Nephron progenitor cell (in vitro differentiated cells): ENCODE measurements around the gene CDC37L1.

Source experiments
- DNase-seq: peaks from one replicate; pipeline ENCODE4 v3.0.0; 2021
- H3K27ac Mint-ChIP-seq: 2 replicates; pipeline ENCODE4 v1.8.0; 2021; ENCODE audit warnings: mild to moderate bottlenecking, moderate library complexity, mixed read lengths
- H3K27me3 Mint-ChIP-seq: 2 replicates; pipeline ENCODE4 v1.8.0; 2021; ENCODE audit warnings: mild to moderate bottlenecking, low read depth, mixed read lengths; ENCODE audit not compliant: poor library complexity
- H3K36me3 Mint-ChIP-seq: 2 replicates; pipeline ENCODE4 v1.8.0; 2021; ENCODE audit warnings: low read depth, mixed read lengths
- H3K4me1 Mint-ChIP-seq: 2 replicates; pipeline ENCODE4 v1.8.0; 2021; ENCODE audit warnings: mixed read lengths
- H3K4me3 Mint-ChIP-seq: 2 replicates; pipeline ENCODE4 v1.8.0; 2021; ENCODE audit warnings: mild to moderate bottlenecking, moderate library complexity, mixed read lengths
- H3K9me3 Mint-ChIP-seq: 2 replicates; pipeline ENCODE4 v1.8.0; 2021; ENCODE audit warnings: mild to moderate bottlenecking, moderate library complexity, mixed read lengths
- CTCF ChIP-seq: fragments of 200-600 bp; sonication (generic); IDR thresholded peaks from 2 replicates; pipeline ENCODE4 v1.5.0; 2021; ENCODE audit warnings: antibody characterized with exemption

The CDC37L1 gene

GRCh38 chr9:4738866-4739586 lies 59.7 kb downstream of the CDC37L1 start:
- Mint-ChIP-seq H3K27me3 (peaks cover 2% of the 10 kb centered on the region), H3K4me3 (peak overlapping the region; percentile 93), H3K4me1 (peaks cover 31% of the 10 kb centered on the region), H3K9me3 (no peaks in the 10 kb centered on the region), H3K36me3 (peaks cover 26% of the 10 kb centered on the region), H3K27ac (no peak overlapping the region)
- DNase-seq, result no peak
- TF ChIP-seq CTCF, result no peak

- no peak for TF ChIP-seq CTCF
- peak overlapping the region; percentile 93 for H3K4me3 Mint-ChIP-seq
- peak overlapping the region; percentile 65 for H3K27ac Mint-ChIP-seq
- H3K4me1 Mint-ChIP-seq, result peaks cover 28% of the 10 kb centered on the region
- H3K36me3 Mint-ChIP-seq, result peaks cover 18% of the 10 kb centered on the region
- peaks cover 2% of the 10 kb centered on the region for H3K27me3 Mint-ChIP-seq
- DNase-seq, result no peak
- H3K9me3 Mint-ChIP-seq, result no peaks in the 10 kb centered on the region
Observed at GRCh38 chr9:4739587-4740387, 60.4 kb downstream of the CDC37L1 start.

GRCh38 chr9:4740388-4740637 lies 60.9 kb downstream of the CDC37L1 start:
- DNase-seq, result no peak
- peak overlapping the region; percentile 65 for H3K27ac Mint-ChIP-seq
- H3K27me3 Mint-ChIP-seq, result peaks cover 2% of the 10 kb centered on the region
- peaks cover 28% of the 10 kb centered on the region for H3K4me1 Mint-ChIP-seq
- no peaks in the 10 kb centered on the region for H3K9me3 Mint-ChIP-seq
- TF ChIP-seq CTCF, result no peak
- H3K4me3 Mint-ChIP-seq, result peak overlapping the region; percentile 93
- H3K36me3 Mint-ChIP-seq, result peaks cover 17% of the 10 kb centered on the region

GRCh38 chr9:4740638-4741364 lies 61.4 kb downstream of the CDC37L1 start, which contains the start of gene AK3:
Gene AK3 (minus strand): TSS chr9:4741202. CDS start chr9:4741087, 115 bp downstream.
- peaks cover 28% of the 10 kb centered on the region for H3K4me1 Mint-ChIP-seq
- H3K27me3 Mint-ChIP-seq, result peaks cover 2% of the 10 kb centered on the region
- peak within 1 kb of the TSS; percentile 65 for H3K27ac Mint-ChIP-seq
- no peak for TF ChIP-seq CTCF
- peak within 1 kb of the TSS; percentile 93 for H3K4me3 Mint-ChIP-seq
- H3K36me3 Mint-ChIP-seq, result peaks cover 17% of the 10 kb centered on the region
- DNase-seq, result peak; percentile 88
- no peaks in the 10 kb centered on the region for H3K9me3 Mint-ChIP-seq

- no peak for DNase-seq
- H3K27me3 Mint-ChIP-seq, result peaks cover 2% of the 10 kb centered on the region
- peaks cover 13% of the 10 kb centered on the region for H3K36me3 Mint-ChIP-seq
- peak overlapping the region; percentile 30 for H3K27ac Mint-ChIP-seq
- peak overlapping the region; percentile 93 for H3K4me3 Mint-ChIP-seq
- H3K9me3 Mint-ChIP-seq, result no peaks in the 10 kb centered on the region
- peaks cover 28% of the 10 kb centered on the region for H3K4me1 Mint-ChIP-seq
- no peak for TF ChIP-seq CTCF
Observed at GRCh38 chr9:4741365-4742089, 62.2 kb downstream of the CDC37L1 start.
